ENCODE results near the gene TSEN2.

The TSEN2 gene

DNA sequence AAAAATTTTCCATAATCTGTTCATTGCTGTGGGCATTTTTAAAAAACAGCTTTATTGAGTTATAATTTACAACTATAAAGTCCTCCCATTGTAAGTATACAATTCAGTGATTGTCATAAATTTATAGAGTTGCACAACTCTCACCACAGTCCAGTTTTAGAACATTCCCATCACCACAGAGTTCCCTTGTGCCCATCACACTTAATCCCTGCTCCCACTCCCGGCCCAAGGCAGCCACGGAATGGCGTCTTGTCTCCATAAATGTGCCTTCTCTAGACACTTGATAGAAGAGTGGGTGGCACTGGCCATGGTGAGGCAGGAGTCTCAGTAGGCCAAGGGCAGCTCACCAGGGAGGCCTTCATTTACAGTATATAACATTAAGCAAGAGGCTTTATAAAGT, 6.3 kb downstream of the TSEN2 start:
- no peaks in the 10 kb centered on the region for H3K9me3 ChIP-seq (ENCODE audit: insufficient read depth, low read depth, low read length)
- peaks cover under 1% of the 10 kb centered on the region; the same call in 1 of the 2 replicates for H3K4me1 ChIP-seq (ENCODE audit: insufficient read depth, low read length)
- H3K36me3 ChIP-seq (ENCODE audit: insufficient read depth, low read depth, low read length): peaks cover 64% of the 10 kb centered on the region
- no peaks in the 10 kb centered on the region for H3K27me3 ChIP-seq (ENCODE audit: insufficient read depth, low read length)
- H3K4me3 ChIP-seq (ENCODE audit: low read length): no peak overlapping the region
- no peak overlapping the region for H3K27ac ChIP-seq (ENCODE audit: low read length)
- H3K9ac ChIP-seq (ENCODE audit: low read depth, low read length): no peak overlapping the region

DNA sequence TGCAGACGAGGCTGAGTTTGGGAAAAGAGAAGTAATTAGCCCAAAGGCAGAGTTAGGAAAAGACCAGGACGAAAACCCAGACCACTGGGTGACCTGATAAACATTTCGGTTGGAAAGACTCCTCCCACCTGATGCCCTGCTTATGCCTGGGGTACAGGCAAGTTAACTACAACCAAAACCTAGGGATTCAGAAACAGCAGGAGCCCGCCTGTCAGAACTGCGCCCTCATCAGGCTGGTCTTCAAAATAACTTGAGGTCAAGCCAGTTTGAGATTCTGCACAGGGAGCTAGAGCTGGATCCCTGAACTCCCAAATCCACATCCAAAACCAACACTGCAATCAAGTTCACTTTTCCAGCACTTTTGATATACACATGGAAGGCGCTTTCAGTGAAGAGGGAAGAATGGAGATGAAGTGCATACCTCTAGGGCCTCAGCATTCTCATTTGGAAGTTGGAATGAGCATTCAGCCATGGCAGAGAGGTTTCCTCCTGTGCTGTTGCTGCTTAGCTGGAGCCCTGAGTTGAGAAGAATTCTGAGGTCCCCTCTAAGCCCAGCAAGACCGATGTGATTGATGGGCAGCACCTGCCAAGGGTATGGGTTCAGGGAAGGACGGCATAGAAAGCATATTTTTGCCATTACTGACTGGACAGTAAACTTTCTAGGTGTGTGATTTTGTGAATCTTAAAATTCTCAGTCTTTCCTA, 11.6 kb downstream of the TSEN2 start:
- Histone ChIP-seq H3K27ac (ENCODE audit: low read length) (no peak overlapping the region), H3K4me1 (ENCODE audit: insufficient read depth, low read length) (no peaks in the 10 kb centered on the region), H3K9me3 (ENCODE audit: insufficient read depth, low read depth, low read length) (no peaks in the 10 kb centered on the region), H3K9ac (ENCODE audit: low read depth, low read length) (no peak overlapping the region), H3K27me3 (ENCODE audit: insufficient read depth, low read length) (no peaks in the 10 kb centered on the region), H3K36me3 (ENCODE audit: insufficient read depth, low read depth, low read length) (peaks cover 90% of the 10 kb centered on the region), H3K4me3 (ENCODE audit: low read length) (no peak overlapping the region)

DNA sequence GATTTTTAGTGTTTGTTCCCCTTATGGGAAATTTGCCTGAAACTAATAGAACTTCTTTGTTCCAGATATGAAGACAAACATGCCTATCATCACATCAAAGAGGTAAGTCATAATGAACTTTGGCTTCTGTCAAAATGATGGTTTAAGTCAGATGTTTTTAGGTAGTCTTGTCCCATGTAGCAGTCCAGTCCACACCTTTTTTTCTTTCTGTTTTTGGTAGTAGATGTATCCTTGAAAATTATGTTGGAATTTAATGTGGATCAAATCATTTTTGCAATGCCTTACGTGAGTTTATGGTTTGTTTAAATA, 12.1 kb downstream of the TSEN2 start:
- H3K27me3 ChIP-seq (ENCODE audit: insufficient read depth, low read length): no peaks in the 10 kb centered on the region
- H3K4me1 ChIP-seq (ENCODE audit: insufficient read depth, low read length): no peaks in the 10 kb centered on the region
- H3K9ac ChIP-seq (ENCODE audit: low read depth, low read length): no peak overlapping the region
- H3K4me3 ChIP-seq (ENCODE audit: low read length): no peak overlapping the region
- H3K27ac ChIP-seq (ENCODE audit: low read length): no peak overlapping the region
- no peaks in the 10 kb centered on the region for H3K9me3 ChIP-seq (ENCODE audit: insufficient read depth, low read depth, low read length)
- peaks cover 92% of the 10 kb centered on the region for H3K36me3 ChIP-seq (ENCODE audit: insufficient read depth, low read depth, low read length)

DNA sequence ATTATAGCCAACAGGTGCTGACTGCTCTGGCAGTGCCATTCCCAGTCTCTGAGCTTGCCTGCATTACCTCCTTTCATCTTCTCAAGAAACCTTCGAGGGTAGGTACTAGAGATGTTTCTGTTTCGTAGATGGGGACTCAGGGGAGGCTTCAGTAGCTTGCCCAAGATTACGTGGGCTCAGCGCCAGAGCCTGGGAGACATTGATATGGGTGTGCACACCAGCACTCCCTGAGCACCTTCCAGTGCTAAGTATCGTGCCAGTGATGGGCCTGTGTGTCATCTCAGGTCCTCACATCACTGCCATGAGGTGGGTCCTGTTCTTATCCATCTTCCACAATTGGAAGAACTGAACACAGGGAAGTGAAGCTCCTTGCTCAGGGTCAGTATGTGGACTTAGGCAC, 15.2 kb downstream of the TSEN2 start:
- no peaks in the 10 kb centered on the region for H3K9me3 ChIP-seq (ENCODE audit: insufficient read depth, low read depth, low read length)
- no peaks in the 10 kb centered on the region for H3K27me3 ChIP-seq (ENCODE audit: insufficient read depth, low read length)
- H3K4me1 ChIP-seq (ENCODE audit: insufficient read depth, low read length): no peaks in the 10 kb centered on the region
- H3K27ac ChIP-seq (ENCODE audit: low read length): no peak overlapping the region
- peaks cover 87% of the 10 kb centered on the region for H3K36me3 ChIP-seq (ENCODE audit: insufficient read depth, low read depth, low read length)
- H3K4me3 ChIP-seq (ENCODE audit: low read length): no peak overlapping the region
- H3K9ac ChIP-seq (ENCODE audit: low read depth, low read length): no peak overlapping the region

DNA sequence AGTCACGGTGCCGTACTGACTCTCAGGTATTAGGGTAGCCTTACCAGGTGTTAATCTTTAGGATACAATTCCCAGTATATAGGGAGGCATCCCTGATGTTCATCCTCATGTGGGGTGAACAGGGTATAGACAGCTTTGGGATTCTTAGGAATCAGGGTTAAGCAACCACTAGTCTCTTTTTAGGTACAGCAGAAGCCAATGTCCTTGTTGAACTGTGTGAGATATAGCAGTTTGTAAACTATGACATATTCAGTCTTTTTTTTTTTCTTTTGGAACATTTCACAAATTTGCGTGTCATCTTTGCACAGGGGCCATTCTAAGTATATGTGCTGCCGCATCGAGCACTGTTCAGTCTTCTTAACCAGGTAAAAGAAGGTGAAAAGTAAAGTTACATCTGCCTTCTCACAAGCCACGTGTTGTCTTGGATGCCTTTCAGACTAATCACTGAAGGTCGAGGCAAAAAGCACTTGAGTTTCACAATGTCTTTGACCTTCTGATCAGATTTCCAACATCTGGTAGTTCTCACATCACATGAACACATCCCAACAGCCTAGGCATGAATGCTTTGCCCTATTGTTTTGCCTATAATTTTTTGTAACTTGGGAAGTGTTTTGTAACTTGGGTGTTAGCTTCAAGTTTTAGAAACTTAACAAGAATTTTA, 17.2 kb downstream of the TSEN2 start:
- Histone ChIP-seq H3K4me1 (ENCODE audit: insufficient read depth, low read length) (no peaks in the 10 kb centered on the region), H3K27ac (ENCODE audit: low read length) (no peak overlapping the region), H3K4me3 (ENCODE audit: low read length) (no peak overlapping the region), H3K27me3 (ENCODE audit: insufficient read depth, low read length) (no peaks in the 10 kb centered on the region), H3K36me3 (ENCODE audit: insufficient read depth, low read depth, low read length) (peaks cover 93% of the 10 kb centered on the region), H3K9me3 (ENCODE audit: insufficient read depth, low read depth, low read length) (no peaks in the 10 kb centered on the region), H3K9ac (ENCODE audit: low read depth, low read length) (no peak overlapping the region)

DNA sequence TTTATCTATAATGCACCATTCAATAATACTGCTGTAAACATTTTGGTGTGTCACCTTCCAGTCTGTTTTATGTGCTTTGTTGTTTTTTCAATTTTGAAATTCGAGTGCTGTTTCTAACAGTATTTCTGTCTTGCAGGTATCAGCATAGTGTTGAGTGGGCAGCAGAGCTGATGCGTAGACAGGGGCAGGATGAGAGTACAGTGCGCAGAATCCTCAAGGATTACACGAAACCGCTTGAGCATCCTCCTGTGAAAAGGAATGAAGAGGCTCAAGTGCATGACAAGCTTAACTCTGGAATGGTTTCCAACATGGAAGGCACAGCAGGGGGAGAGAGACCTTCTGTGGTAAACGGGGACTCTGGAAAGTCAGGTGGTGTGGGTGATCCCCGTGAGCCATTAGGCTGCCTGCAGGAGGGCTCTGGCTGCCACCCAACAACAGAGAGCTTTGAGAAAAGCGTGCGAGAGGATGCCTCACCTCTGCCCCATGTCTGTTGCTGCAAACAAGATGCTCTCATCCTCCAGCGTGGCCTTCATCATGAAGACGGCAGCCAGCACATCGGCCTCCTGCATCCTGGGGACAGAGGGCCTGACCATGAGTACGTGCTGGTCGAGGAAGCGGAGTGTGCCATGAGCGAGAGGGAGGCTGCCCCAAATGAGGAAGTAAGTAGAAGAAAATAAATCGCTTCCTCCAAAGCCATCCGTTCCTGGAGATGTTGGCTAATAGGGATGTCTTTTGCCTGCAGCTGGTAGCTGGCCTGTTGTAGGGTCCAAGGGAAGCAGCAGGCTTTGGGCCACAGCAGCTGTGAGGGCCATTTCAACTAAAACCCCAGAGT, 19.1 kb downstream of the TSEN2 start:
- Histone ChIP-seq H3K4me1 (ENCODE audit: insufficient read depth, low read length) (no peaks in the 10 kb centered on the region), H3K36me3 (ENCODE audit: insufficient read depth, low read depth, low read length) (peaks cover 89% of the 10 kb centered on the region), H3K27ac (ENCODE audit: low read length) (no peak overlapping the region), H3K9me3 (ENCODE audit: insufficient read depth, low read depth, low read length) (no peaks in the 10 kb centered on the region), H3K27me3 (ENCODE audit: insufficient read depth, low read length) (no peaks in the 10 kb centered on the region), H3K9ac (ENCODE audit: low read depth, low read length) (no peak overlapping the region), H3K4me3 (ENCODE audit: low read length) (no peak overlapping the region)

DNA sequence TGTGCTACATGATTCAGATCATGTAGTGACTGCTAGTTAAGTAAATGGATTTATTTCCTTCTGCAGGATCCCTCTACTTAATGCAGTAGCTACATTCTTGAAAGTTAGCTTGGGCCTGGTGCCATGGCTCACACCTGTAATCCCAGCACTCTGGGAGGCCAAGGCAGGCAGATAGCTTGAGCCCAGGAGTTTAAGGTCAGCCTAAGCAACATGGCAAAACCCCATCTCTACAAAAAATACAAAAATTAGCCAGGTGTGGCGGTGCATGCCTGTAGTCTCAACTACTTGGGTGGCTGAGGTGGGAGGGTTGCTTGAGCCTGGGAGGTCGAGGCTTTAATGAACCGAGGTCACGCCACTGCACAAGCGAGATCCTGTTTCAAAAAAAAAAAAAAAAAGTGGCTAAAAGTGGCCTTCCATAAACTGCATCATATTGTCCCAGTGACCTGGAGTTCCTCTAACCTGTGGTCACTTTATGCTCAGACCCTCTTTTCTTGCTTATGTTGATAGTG, 22.0 kb downstream of the TSEN2 start:
- Histone ChIP-seq H3K4me3 (ENCODE audit: low read length) (no peak overlapping the region), H3K27me3 (ENCODE audit: insufficient read depth, low read length) (no peaks in the 10 kb centered on the region), H3K9me3 (ENCODE audit: insufficient read depth, low read depth, low read length) (no peaks in the 10 kb centered on the region), H3K4me1 (ENCODE audit: insufficient read depth, low read length) (no peaks in the 10 kb centered on the region), H3K9ac (ENCODE audit: low read depth, low read length) (no peak overlapping the region), H3K27ac (ENCODE audit: low read length) (no peak overlapping the region), H3K36me3 (ENCODE audit: insufficient read depth, low read depth, low read length) (peaks cover 83% of the 10 kb centered on the region)

DNA sequence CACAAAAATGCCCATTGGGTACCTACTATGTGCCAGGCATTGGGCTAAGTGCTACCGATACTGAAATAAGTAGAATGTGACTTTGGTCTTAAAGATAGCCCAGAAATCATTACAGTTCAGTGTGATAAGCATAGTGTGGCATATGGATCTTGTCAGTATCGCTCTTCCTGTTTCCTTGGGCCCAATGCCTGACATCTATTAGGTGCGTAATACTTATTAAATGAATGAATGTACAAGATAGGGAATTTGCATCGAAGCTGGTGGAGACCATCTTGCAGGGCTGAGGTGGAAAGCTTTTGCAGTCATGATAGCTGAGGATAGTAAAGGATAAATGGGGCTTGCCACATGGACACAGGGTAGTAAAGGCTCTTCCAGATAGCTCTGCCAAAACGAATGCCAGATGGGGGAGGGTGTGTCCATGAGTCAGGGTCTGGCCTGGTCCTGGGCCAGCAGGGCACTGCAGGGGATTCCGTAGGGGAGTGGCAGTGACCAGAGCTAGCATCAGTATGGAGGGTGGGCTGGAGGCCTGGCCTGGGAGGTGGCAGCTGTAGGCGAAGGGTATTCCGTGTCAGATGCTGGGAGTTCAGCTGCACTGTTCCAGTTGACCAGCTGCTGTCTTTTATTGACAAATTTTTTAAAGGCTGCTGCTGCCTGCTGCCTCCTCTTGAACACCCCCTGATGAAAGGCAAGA, 23.5 kb downstream of the TSEN2 start:
- Histone ChIP-seq H3K27ac (ENCODE audit: low read length) (no peak overlapping the region), H3K27me3 (ENCODE audit: insufficient read depth, low read length) (no peaks in the 10 kb centered on the region), H3K9ac (ENCODE audit: low read depth, low read length) (no peak overlapping the region; the same call in 1 of the 2 replicates), H3K9me3 (ENCODE audit: insufficient read depth, low read depth, low read length) (no peaks in the 10 kb centered on the region), H3K36me3 (ENCODE audit: insufficient read depth, low read depth, low read length) (peaks cover 77% of the 10 kb centered on the region), H3K4me3 (ENCODE audit: low read length) (no peak overlapping the region), H3K4me1 (ENCODE audit: insufficient read depth, low read length) (no peaks in the 10 kb centered on the region)

DNA sequence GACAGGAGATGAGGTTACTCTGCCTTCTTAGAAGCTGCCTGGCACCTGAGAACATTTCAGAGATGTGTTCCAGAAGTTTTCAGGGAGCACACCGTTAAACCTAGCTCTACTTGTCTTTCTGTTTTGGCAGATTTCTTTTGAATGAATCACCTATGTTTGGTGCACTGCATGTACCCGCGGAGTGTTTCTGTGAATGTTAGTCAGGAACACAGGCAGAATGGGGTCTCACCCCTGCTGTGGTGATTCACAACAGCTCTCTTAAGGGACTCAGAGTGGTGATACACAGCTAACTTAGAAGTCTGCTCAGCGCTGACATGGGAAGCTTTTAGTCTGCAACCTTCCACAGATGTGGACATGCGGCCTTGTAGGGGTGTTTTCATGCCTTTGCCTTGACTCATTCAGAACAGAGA, 24.0 kb downstream of the TSEN2 start:
- Histone ChIP-seq H3K27me3 (ENCODE audit: insufficient read depth, low read length) (no peaks in the 10 kb centered on the region), H3K4me3 (ENCODE audit: low read length) (no peak overlapping the region), H3K9ac (ENCODE audit: low read depth, low read length) (no peak overlapping the region; the same call in 1 of the 2 replicates), H3K27ac (ENCODE audit: low read length) (no peak overlapping the region), H3K4me1 (ENCODE audit: insufficient read depth, low read length) (no peaks in the 10 kb centered on the region), H3K9me3 (ENCODE audit: insufficient read depth, low read depth, low read length) (no peaks in the 10 kb centered on the region), H3K36me3 (ENCODE audit: insufficient read depth, low read depth, low read length) (peaks cover 73% of the 10 kb centered on the region)

DNA sequence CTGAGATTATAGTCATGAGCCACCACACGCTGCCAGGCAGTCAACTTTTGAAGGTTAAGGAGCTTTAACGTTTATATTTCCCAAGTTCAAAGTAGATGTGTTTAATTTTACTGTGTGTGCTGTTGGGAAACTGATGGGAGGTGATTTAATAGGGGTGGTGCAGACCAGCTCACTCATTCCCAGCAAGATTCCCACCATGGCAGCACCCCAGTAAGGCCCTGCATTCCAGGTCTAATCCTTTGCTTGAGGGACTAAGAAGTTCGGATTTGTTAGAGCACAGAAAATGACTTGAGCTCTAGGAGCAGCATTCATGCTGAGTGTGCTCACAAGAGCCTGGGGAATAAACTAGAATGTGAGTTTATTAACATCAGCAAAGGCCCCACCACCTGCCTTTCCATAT, 25.2 kb downstream of the TSEN2 start:
- no peaks in the 10 kb centered on the region for H3K27me3 ChIP-seq (ENCODE audit: insufficient read depth, low read length)
- no peak overlapping the region for H3K9ac ChIP-seq (ENCODE audit: low read depth, low read length)
- no peak overlapping the region for H3K27ac ChIP-seq (ENCODE audit: low read length)
- H3K4me3 ChIP-seq (ENCODE audit: low read length): no peak overlapping the region
- H3K36me3 ChIP-seq (ENCODE audit: insufficient read depth, low read depth, low read length): peaks cover 71% of the 10 kb centered on the region
- no peaks in the 10 kb centered on the region for H3K4me1 ChIP-seq (ENCODE audit: insufficient read depth, low read length)
- no peaks in the 10 kb centered on the region for H3K9me3 ChIP-seq (ENCODE audit: insufficient read depth, low read depth, low read length)

DNA sequence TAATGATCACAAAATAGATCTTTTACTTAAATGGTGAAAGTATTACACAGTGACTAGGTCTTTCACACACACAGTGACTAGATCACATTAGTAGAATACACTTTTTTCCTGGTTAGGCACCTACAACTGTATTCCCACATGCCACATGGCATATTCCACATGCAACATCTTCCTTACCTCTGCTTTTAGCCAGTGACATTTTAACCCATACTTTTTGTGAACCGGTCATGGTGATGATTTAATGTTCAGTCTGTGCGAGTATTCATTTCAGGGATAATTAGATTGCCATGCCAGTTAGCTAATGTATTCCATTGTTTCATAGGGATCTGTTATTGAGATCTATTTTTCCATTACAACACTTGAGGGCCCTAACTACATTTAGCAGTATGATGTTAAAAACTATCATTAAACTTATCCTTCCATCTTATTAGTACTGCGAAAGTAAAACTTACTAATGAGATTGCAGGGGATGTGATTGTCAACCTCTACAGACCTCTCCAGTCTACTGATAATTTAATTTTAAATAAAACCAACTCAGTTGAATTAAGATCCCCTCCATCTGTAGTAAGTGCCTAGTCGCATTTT, 28.3 kb downstream of the TSEN2 start:
- Histone ChIP-seq H3K9me3 (ENCODE audit: insufficient read depth, low read depth, low read length) (no peaks in the 10 kb centered on the region), H3K27ac (ENCODE audit: low read length) (no peak overlapping the region), H3K4me3 (ENCODE audit: low read length) (no peak overlapping the region), H3K4me1 (ENCODE audit: insufficient read depth, low read length) (no peaks in the 10 kb centered on the region), H3K9ac (ENCODE audit: low read depth, low read length) (no peak overlapping the region), H3K27me3 (ENCODE audit: insufficient read depth, low read length) (no peaks in the 10 kb centered on the region), H3K36me3 (ENCODE audit: insufficient read depth, low read depth, low read length) (peaks cover 48% of the 10 kb centered on the region; the same call in 1 of the 2 replicates)

All from iPS-20b (cell line).